HL-60 (cell line): ENCODE data around the gene OR8A1.

Experiments
- CTCF ChIP-seq: IDR thresholded peaks from one replicate; pipeline ENCODE4 v1.5.1; 2011; ENCODE audit warnings: low read length, control low read depth, inconsistent platforms; ENCODE audit not compliant: insufficient read depth
- SPI1 ChIP-seq: IDR thresholded peaks from 2 replicates; pipeline ENCODE4 v1.6.1; 2012; ENCODE audit warnings: low read depth, mild to moderate bottlenecking, borderline replicate concordance

- TF ChIP-seq CTCF, result no peak
- no peak for TF ChIP-seq SPI1
These were observed 28.6 kb upstream of the OR8A1 start for GRCh38 chr11:124541204-124541603.
